ENCODE data around the gene MAGI2.

The MAGI2 gene

GRCh38 chr7:78175330-78176100 lies 1278.0 kb downstream of the MAGI2 start:
- H3K9ac ChIP-seq (ENCODE audit: low read length) = no peak overlapping the region
- no peaks in the 10 kb centered on the region for H3K36me3 ChIP-seq (ENCODE audit: control insufficient read depth, insufficient read depth, low read length)
- H3K27me3 ChIP-seq (ENCODE audit: control insufficient read depth, insufficient read depth, low read length) = no peaks in the 10 kb centered on the region
- no peak overlapping the region for H3K27ac ChIP-seq (ENCODE audit: low read depth, low read length)
- H3K4me1 ChIP-seq (ENCODE audit: control insufficient read depth, insufficient read depth, low read length) = peaks cover 20% of the 10 kb centered on the region
- H3K9me3 ChIP-seq (ENCODE audit: control insufficient read depth, insufficient read depth, low read depth, low read length) = no peaks in the 10 kb centered on the region
- H3K4me3 ChIP-seq (ENCODE audit: low read depth, low read length) = no peak overlapping the region

- no peaks in the 10 kb centered on the region for H3K36me3 ChIP-seq (ENCODE audit: control insufficient read depth, insufficient read depth, low read length)
- H3K9ac ChIP-seq (ENCODE audit: low read length) = no peak overlapping the region
- no peak overlapping the region for H3K27ac ChIP-seq (ENCODE audit: low read depth, low read length)
- H3K9me3 ChIP-seq (ENCODE audit: control insufficient read depth, insufficient read depth, low read depth, low read length) = no peaks in the 10 kb centered on the region
- H3K4me1 ChIP-seq (ENCODE audit: control insufficient read depth, insufficient read depth, low read length) = peaks cover 20% of the 10 kb centered on the region
- no peaks in the 10 kb centered on the region for H3K27me3 ChIP-seq (ENCODE audit: control insufficient read depth, insufficient read depth, low read length)
- no peak overlapping the region for H3K4me3 ChIP-seq (ENCODE audit: low read depth, low read length)
Observed at GRCh38 chr7:78173666-78174065, 1279.8 kb downstream of the MAGI2 start.

- Histone ChIP-seq H3K27me3 (ENCODE audit: control insufficient read depth, insufficient read depth, low read length) (no peaks in the 10 kb centered on the region), H3K4me3 (ENCODE audit: low read depth, low read length) (no peak overlapping the region), H3K27ac (ENCODE audit: low read depth, low read length) (no peak overlapping the region), H3K9me3 (ENCODE audit: control insufficient read depth, insufficient read depth, low read depth, low read length) (no peaks in the 10 kb centered on the region), H3K9ac (ENCODE audit: low read length) (no peak overlapping the region), H3K36me3 (ENCODE audit: control insufficient read depth, insufficient read depth, low read length) (no peaks in the 10 kb centered on the region), H3K4me1 (ENCODE audit: control insufficient read depth, insufficient read depth, low read length) (peaks cover 20% of the 10 kb centered on the region)
Observed at GRCh38 chr7:78172933-78173591, 1280.4 kb downstream of the MAGI2 start.

GRCh38 chr7:78172267-78172757 lies 1281.2 kb downstream of the MAGI2 start:
- H3K4me3 ChIP-seq (ENCODE audit: low read depth, low read length) = no peak overlapping the region

GRCh38 chr7:78171398-78171797 lies 1282.1 kb downstream of the MAGI2 start:
- no peaks in the 10 kb centered on the region for H3K36me3 ChIP-seq (ENCODE audit: control insufficient read depth, insufficient read depth, low read length)
- H3K27ac ChIP-seq (ENCODE audit: low read depth, low read length) = no peak overlapping the region
- no peaks in the 10 kb centered on the region for H3K9me3 ChIP-seq (ENCODE audit: control insufficient read depth, insufficient read depth, low read depth, low read length)
- no peak overlapping the region for H3K9ac ChIP-seq (ENCODE audit: low read length)
- no peak overlapping the region for H3K4me3 ChIP-seq (ENCODE audit: low read depth, low read length)
- H3K4me1 ChIP-seq (ENCODE audit: control insufficient read depth, insufficient read depth, low read length) = peaks cover 20% of the 10 kb centered on the region
- H3K27me3 ChIP-seq (ENCODE audit: control insufficient read depth, insufficient read depth, low read length) = no peaks in the 10 kb centered on the region

More at GRCh38 chr7:78172267-78172757, 1281.2 kb downstream of the MAGI2 start:
- peaks cover 20% of the 10 kb centered on the region for H3K4me1 ChIP-seq (ENCODE audit: control insufficient read depth, insufficient read depth, low read length)
- no peak overlapping the region for H3K9ac ChIP-seq (ENCODE audit: low read length)
- no peak overlapping the region for H3K27ac ChIP-seq (ENCODE audit: low read depth, low read length)
- no peaks in the 10 kb centered on the region for H3K36me3 ChIP-seq (ENCODE audit: control insufficient read depth, insufficient read depth, low read length)
- H3K27me3 ChIP-seq (ENCODE audit: control insufficient read depth, insufficient read depth, low read length) = no peaks in the 10 kb centered on the region
- H3K9me3 ChIP-seq (ENCODE audit: control insufficient read depth, insufficient read depth, low read depth, low read length) = no peaks in the 10 kb centered on the region

GRCh38 chr7:78170815-78171214 lies 1282.7 kb downstream of the MAGI2 start:
- no peaks in the 10 kb centered on the region for H3K9me3 ChIP-seq (ENCODE audit: control insufficient read depth, insufficient read depth, low read depth, low read length)
- H3K27me3 ChIP-seq (ENCODE audit: control insufficient read depth, insufficient read depth, low read length) = no peaks in the 10 kb centered on the region
- H3K27ac ChIP-seq (ENCODE audit: low read depth, low read length) = no peak overlapping the region
- peaks cover 21% of the 10 kb centered on the region for H3K4me1 ChIP-seq (ENCODE audit: control insufficient read depth, insufficient read depth, low read length)
- H3K9ac ChIP-seq (ENCODE audit: low read length) = no peak overlapping the region
- H3K36me3 ChIP-seq (ENCODE audit: control insufficient read depth, insufficient read depth, low read length) = no peaks in the 10 kb centered on the region
- no peak overlapping the region for H3K4me3 ChIP-seq (ENCODE audit: low read depth, low read length)

GRCh38 chr7:78169992-78170391 lies 1283.5 kb downstream of the MAGI2 start:
- Histone ChIP-seq H3K36me3 (ENCODE audit: control insufficient read depth, insufficient read depth, low read length) (no peaks in the 10 kb centered on the region), H3K27ac (ENCODE audit: low read depth, low read length) (no peak overlapping the region), H3K4me3 (ENCODE audit: low read depth, low read length) (no peak overlapping the region), H3K9me3 (ENCODE audit: control insufficient read depth, insufficient read depth, low read depth, low read length) (no peaks in the 10 kb centered on the region), H3K27me3 (ENCODE audit: control insufficient read depth, insufficient read depth, low read length) (no peaks in the 10 kb centered on the region), H3K9ac (ENCODE audit: low read length) (no peak overlapping the region), H3K4me1 (ENCODE audit: control insufficient read depth, insufficient read depth, low read length) (peaks cover 29% of the 10 kb centered on the region)

GRCh38 chr7:78168865-78169264 lies 1284.6 kb downstream of the MAGI2 start:
- Histone ChIP-seq H3K9ac (ENCODE audit: low read length) (no peak overlapping the region), H3K27me3 (ENCODE audit: control insufficient read depth, insufficient read depth, low read length) (no peaks in the 10 kb centered on the region), H3K4me3 (ENCODE audit: low read depth, low read length) (no peak overlapping the region), H3K4me1 (ENCODE audit: control insufficient read depth, insufficient read depth, low read length) (peaks cover 30% of the 10 kb centered on the region), H3K9me3 (ENCODE audit: control insufficient read depth, insufficient read depth, low read depth, low read length) (no peaks in the 10 kb centered on the region), H3K36me3 (ENCODE audit: control insufficient read depth, insufficient read depth, low read length) (no peaks in the 10 kb centered on the region), H3K27ac (ENCODE audit: low read depth, low read length) (no peak overlapping the region)

- no peaks in the 10 kb centered on the region for H3K36me3 ChIP-seq (ENCODE audit: control insufficient read depth, insufficient read depth, low read length)
- H3K9me3 ChIP-seq (ENCODE audit: control insufficient read depth, insufficient read depth, low read depth, low read length) = no peaks in the 10 kb centered on the region
- H3K4me1 ChIP-seq (ENCODE audit: control insufficient read depth, insufficient read depth, low read length) = peaks cover 26% of the 10 kb centered on the region
- H3K4me3 ChIP-seq (ENCODE audit: low read depth, low read length) = no peak overlapping the region
- no peaks in the 10 kb centered on the region for H3K27me3 ChIP-seq (ENCODE audit: control insufficient read depth, insufficient read depth, low read length)
- no peak overlapping the region for H3K9ac ChIP-seq (ENCODE audit: low read length)
- H3K27ac ChIP-seq (ENCODE audit: low read depth, low read length) = no peak overlapping the region
Observed at GRCh38 chr7:78167860-78168259, 1285.6 kb downstream of the MAGI2 start.

GRCh38 chr7:78165854-78166253 lies 1287.6 kb downstream of the MAGI2 start:
- no peaks in the 10 kb centered on the region for H3K36me3 ChIP-seq (ENCODE audit: control insufficient read depth, insufficient read depth, low read length)
- no peak overlapping the region for H3K4me3 ChIP-seq (ENCODE audit: low read depth, low read length)
- H3K4me1 ChIP-seq (ENCODE audit: control insufficient read depth, insufficient read depth, low read length) = peaks cover 10% of the 10 kb centered on the region
- H3K9me3 ChIP-seq (ENCODE audit: control insufficient read depth, insufficient read depth, low read depth, low read length) = no peaks in the 10 kb centered on the region
- no peaks in the 10 kb centered on the region for H3K27me3 ChIP-seq (ENCODE audit: control insufficient read depth, insufficient read depth, low read length)
- no peak overlapping the region for H3K27ac ChIP-seq (ENCODE audit: low read depth, low read length)
- H3K9ac ChIP-seq (ENCODE audit: low read length) = no peak overlapping the region

- H3K9me3 ChIP-seq (ENCODE audit: control insufficient read depth, insufficient read depth, low read depth, low read length) = no peaks in the 10 kb centered on the region
- H3K27me3 ChIP-seq (ENCODE audit: control insufficient read depth, insufficient read depth, low read length) = no peaks in the 10 kb centered on the region
- no peak overlapping the region for H3K4me3 ChIP-seq (ENCODE audit: low read depth, low read length)
- no peak overlapping the region for H3K27ac ChIP-seq (ENCODE audit: low read depth, low read length)
- no peaks in the 10 kb centered on the region for H3K36me3 ChIP-seq (ENCODE audit: control insufficient read depth, insufficient read depth, low read length)
- peaks cover 12% of the 10 kb centered on the region for H3K4me1 ChIP-seq (ENCODE audit: control insufficient read depth, insufficient read depth, low read length)
- no peak overlapping the region for H3K9ac ChIP-seq (ENCODE audit: low read length)
Observed at GRCh38 chr7:78165454-78165853, 1288.0 kb downstream of the MAGI2 start.

All from HUES6 (cell line).